OCI-LY1 (cell line): ENCODE results near the gene IDI1.

Source experiments
- H2AFZ ChIP-seq: fragments of 200-600 bp; sonication (generic), shearing (Covaris generic); 2 replicates; pipeline ENCODE4 v1.6.0; 2014; ENCODE audit warnings: antibody characterized with exemption, mild to moderate bottlenecking, low read length
- H3F3A ChIP-seq: fragments of 200-600 bp; sonication (generic), shearing (Covaris generic); 2 replicates; pipeline ENCODE4 v1.6.0; 2014; ENCODE audit warnings: mild to moderate bottlenecking, antibody characterized with exemption, low read length, moderate library complexity; ENCODE audit not compliant: insufficient read depth
- H3K27ac ChIP-seq: fragments of 200-600 bp; sonication (generic); 2 replicates; pipeline ENCODE4 v1.5.1; 2014; ENCODE audit warnings: low read length, mixed run types, mild to moderate bottlenecking, low read depth; ENCODE audit not compliant: poor library complexity, severe bottlenecking
- H3K27me3 ChIP-seq: fragments of 200-600 bp; sonication (generic); 2 replicates; pipeline ENCODE4 v1.6.0; 2014; ENCODE audit warnings: antibody characterized with exemption, mild to moderate bottlenecking, low read length, moderate library complexity; ENCODE audit not compliant: insufficient read depth
- H3K36me3 ChIP-seq: fragments of 200-600 bp; sonication (generic); 2 replicates; pipeline ENCODE4 v1.6.1; 2014; ENCODE audit warnings: mild to moderate bottlenecking, antibody characterized with exemption, low read length, moderate library complexity, mixed read lengths; ENCODE audit not compliant: insufficient read depth
- H3K4me1 ChIP-seq: fragments of 200-600 bp; sonication (generic); 2 replicates; pipeline ENCODE4 v1.5.1; 2014; ENCODE audit warnings: mild to moderate bottlenecking, low read length, moderate library complexity; ENCODE audit not compliant: insufficient read depth, severe bottlenecking
- H3K4me2 ChIP-seq: fragments of 200-600 bp; sonication (generic), shearing (Covaris generic); 2 replicates; pipeline ENCODE4 v1.6.1; 2014; ENCODE audit warnings: low read length
- H3K4me3 ChIP-seq: fragments of 200-600 bp; sonication (generic); 2 replicates; pipeline ENCODE4 v1.5.1; 2014; ENCODE audit warnings: low read length, low read depth, mild to moderate bottlenecking, mixed read lengths; ENCODE audit not compliant: poor library complexity, severe bottlenecking
- H3K79me2 ChIP-seq: fragments of 200-600 bp; shearing (Covaris generic); 2 replicates; pipeline ENCODE4 v1.6.1; 2016; ENCODE audit warnings: mixed run types, low read length, mixed read lengths; ENCODE audit not compliant: insufficient read depth
- H3K9ac ChIP-seq: fragments of 200-600 bp; sonication (generic), shearing (Covaris generic); 2 replicates; pipeline ENCODE4 v1.6.1; 2014; ENCODE audit warnings: mild to moderate bottlenecking, low read length, mixed read lengths
- H3K9me2 ChIP-seq: fragments of 200-600 bp; sonication (generic), shearing (Covaris generic); 2 replicates; pipeline ENCODE4 v1.6.1; 2014; ENCODE audit warnings: low read depth, mild to moderate bottlenecking, low read length, mixed read lengths
- H3K9me3 ChIP-seq: fragments of 200-600 bp; shearing (Covaris generic); 2 replicates; pipeline ENCODE4 v1.6.1; 2014; ENCODE audit warnings: low read length, mixed read lengths
- H4K20me1 ChIP-seq: fragments of 200-600 bp; sonication (generic), shearing (Covaris generic); 2 replicates; pipeline ENCODE4 v1.6.0; 2016; ENCODE audit warnings: mild to moderate bottlenecking, low read length; ENCODE audit not compliant: insufficient read depth
- EZH2 ChIP-seq: fragments of 200-600 bp; sonication (generic), shearing (Covaris generic); IDR thresholded peaks from 2 replicates; pipeline ENCODE4 v1.8.0; 2017; ENCODE audit warnings: borderline replicate concordance, mixed run types, mild to moderate bottlenecking, antibody characterized with exemption, low read length, moderate library complexity, mixed read lengths
- TF ChIP-seq, protein P1 (sequence below): fragments of 200-600 bp; sonication (generic), shearing (Covaris generic); IDR thresholded peaks from 2 replicates; pipeline ENCODE4 v1.5.1; 2017; ENCODE audit warnings: mild to moderate bottlenecking, antibody characterized with exemption, low read length, moderate library complexity, mixed read lengths

Gene IDI1

DNA sequence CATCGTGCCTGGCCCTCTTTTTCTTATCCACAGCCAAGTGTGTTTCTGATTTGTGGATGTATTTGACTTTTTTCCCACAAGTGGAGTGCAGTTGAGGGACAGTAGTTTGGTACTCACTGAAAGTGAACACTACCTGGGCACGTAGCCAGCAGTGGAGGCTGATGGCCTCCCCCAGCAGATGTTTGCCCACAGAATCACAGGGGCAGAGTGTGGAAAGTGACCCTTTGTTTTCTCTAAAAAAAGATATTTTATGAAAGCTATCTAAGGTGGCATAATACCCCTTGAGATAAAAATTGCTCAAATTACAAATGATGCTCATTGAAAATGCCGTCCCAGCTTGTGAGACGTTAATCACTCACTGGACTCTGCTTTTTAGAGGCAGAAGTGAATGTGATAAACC is 36.3 kb upstream of the IDI1 start:
- Histone ChIP-seq H4K20me1 (no peaks in the 10 kb centered on the region), H3F3A (no peaks in the 10 kb centered on the region), H3K79me2 (no peaks in the 10 kb centered on the region), H2AFZ (no peak overlapping the region), H3K9ac (no peak overlapping the region), H3K27me3 (no peaks in the 10 kb centered on the region), H3K36me3 (peaks cover 92% of the 10 kb centered on the region), H3K4me1 (no peaks in the 10 kb centered on the region), H3K4me3 (no peak overlapping the region), H3K9me3 (no peaks in the 10 kb centered on the region), H3K27ac (no peak overlapping the region), H3K9me2 (no peaks in the 10 kb centered on the region), H3K4me2 (no peak overlapping the region)
- TF ChIP-seq EZH2 = no peak
- TF ChIP-seq, protein P1, sequence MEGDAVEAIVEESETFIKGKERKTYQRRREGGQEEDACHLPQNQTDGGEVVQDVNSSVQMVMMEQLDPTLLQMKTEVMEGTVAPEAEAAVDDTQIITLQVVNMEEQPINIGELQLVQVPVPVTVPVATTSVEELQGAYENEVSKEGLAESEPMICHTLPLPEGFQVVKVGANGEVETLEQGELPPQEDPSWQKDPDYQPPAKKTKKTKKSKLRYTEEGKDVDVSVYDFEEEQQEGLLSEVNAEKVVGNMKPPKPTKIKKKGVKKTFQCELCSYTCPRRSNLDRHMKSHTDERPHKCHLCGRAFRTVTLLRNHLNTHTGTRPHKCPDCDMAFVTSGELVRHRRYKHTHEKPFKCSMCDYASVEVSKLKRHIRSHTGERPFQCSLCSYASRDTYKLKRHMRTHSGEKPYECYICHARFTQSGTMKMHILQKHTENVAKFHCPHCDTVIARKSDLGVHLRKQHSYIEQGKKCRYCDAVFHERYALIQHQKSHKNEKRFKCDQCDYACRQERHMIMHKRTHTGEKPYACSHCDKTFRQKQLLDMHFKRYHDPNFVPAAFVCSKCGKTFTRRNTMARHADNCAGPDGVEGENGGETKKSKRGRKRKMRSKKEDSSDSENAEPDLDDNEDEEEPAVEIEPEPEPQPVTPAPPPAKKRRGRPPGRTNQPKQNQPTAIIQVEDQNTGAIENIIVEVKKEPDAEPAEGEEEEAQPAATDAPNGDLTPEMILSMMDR = no peak

DNA sequence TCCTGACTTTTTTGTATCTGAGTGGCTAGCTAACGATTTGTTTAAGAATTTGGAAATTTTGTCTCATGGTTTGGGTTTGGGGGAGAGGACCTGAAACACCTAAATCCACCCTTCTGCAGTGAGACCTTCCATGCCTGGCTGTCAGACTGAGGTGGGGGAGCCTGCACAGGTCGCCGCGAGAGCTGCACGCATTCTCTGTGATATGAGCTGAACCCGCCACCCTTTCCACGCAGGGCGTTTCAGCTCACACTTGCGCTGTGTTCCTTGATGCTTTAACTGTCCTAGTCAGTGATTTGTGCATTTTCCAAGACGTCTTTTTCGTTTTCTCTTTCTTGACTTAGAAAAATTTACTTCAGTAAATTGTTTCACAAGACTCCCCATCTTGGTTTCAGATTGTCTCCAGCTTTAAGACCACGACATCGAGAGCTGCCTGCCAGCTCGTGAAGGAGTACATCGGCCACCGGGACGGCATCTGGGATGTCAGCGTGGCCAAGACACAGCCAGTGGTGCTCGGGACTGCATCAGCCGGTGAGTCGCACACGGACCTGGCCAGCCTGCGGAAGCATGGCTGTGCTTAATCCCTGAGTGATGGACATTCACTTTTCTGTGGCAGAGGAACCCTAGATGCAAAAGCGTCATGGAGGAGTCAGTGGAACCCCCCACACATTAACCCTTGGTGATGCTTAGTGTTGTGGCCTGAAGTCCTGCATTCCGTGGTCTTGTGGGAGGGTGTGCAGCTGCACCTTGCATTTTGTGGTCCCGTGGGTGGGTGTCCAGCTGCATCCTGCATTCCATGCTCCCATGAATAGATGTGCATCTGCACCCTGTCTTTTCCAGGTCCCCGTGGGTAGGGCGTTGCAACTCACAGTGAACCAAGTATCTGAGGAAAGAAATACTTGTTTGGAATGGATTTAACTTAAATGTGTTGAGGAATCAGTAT is 35.4 kb upstream of the IDI1 start:
- Histone ChIP-seq H3K4me3 (no peak overlapping the region), H3K27me3 (no peaks in the 10 kb centered on the region), H3K4me2 (no peak overlapping the region), H3K27ac (no peak overlapping the region), H3K4me1 (no peaks in the 10 kb centered on the region), H4K20me1 (no peaks in the 10 kb centered on the region), H3K9ac (no peak overlapping the region), H3K79me2 (no peaks in the 10 kb centered on the region), H2AFZ (no peak overlapping the region), H3F3A (no peaks in the 10 kb centered on the region), H3K9me2 (no peaks in the 10 kb centered on the region), H3K9me3 (no peaks in the 10 kb centered on the region), H3K36me3 (peaks cover 94% of the 10 kb centered on the region)
- TF ChIP-seq, protein P1 = no peak
- no peak for TF ChIP-seq EZH2

DNA sequence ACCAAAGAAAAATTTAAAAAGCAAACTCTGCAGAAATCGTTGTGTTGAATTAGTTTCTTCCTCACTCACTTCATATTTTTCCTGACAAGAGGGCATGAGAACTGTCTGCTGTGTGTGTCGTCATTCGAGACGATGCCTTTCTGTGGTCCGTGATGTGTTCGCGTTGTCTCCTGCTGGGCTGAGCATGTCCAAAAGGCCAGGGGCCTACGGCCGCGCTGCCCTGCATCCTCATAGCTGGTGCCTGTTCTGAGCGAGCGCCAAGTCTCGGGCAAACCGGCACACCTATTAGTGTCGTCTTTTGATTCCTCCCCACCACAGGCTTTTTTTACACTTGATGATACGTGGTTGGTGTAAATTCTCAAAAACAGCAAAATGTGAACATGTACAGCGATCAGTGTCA is 34.7 kb upstream of the IDI1 start:
- Histone ChIP-seq H3K27me3 (no peaks in the 10 kb centered on the region), H4K20me1 (no peaks in the 10 kb centered on the region), H3K9me3 (no peaks in the 10 kb centered on the region), H3K4me3 (no peak overlapping the region), H3K27ac (no peak overlapping the region), H3K79me2 (no peaks in the 10 kb centered on the region), H3K4me2 (no peak overlapping the region), H3F3A (no peaks in the 10 kb centered on the region), H3K4me1 (no peaks in the 10 kb centered on the region), H3K9me2 (no peaks in the 10 kb centered on the region), H3K9ac (no peak overlapping the region), H3K36me3 (peaks cover 92% of the 10 kb centered on the region), H2AFZ (no peak overlapping the region)
- TF ChIP-seq, protein P1 = no peak
- TF ChIP-seq EZH2 = no peak
